Muscle layer of colon (tissue), 2 donors: ENCODE results near the gene PRDM11.

Experiments
- H3K27ac ChIP-seq: one replicate; pipeline ENCODE4 v1.7.0; 2013; ENCODE audit warnings: low read depth, mild to moderate bottlenecking, low read length, moderate library complexity
- H3K27me3 ChIP-seq, 2 donors: one replicate each; pipeline ENCODE4 v1.7.0; 2013; ENCODE audit warnings: low read length in 2 of 2, mild to moderate bottlenecking in 2 of 2; ENCODE audit not compliant: insufficient read depth in 2 of 2, control insufficient read depth in 1 of 2
- H3K36me3 ChIP-seq: one replicate; pipeline ENCODE4 v1.7.0; 2013; ENCODE audit warnings: mild to moderate bottlenecking, low read length; ENCODE audit not compliant: insufficient read depth
- H3K4me1 ChIP-seq: one replicate; pipeline ENCODE4 v1.7.0; 2013; ENCODE audit warnings: mild to moderate bottlenecking, low read length; ENCODE audit not compliant: insufficient read depth
- H3K4me3 ChIP-seq, 2 donors: one replicate each; pipeline ENCODE4 v1.7.0; 2013; ENCODE audit warnings: low read length in 2 of 2, low read depth in 1 of 2, mild to moderate bottlenecking in 1 of 2, moderate library complexity in 1 of 2
- H3K9ac ChIP-seq: one replicate; pipeline ENCODE4 v1.7.0; 2013; ENCODE audit warnings: low read length
- H3K9me3 ChIP-seq: one replicate; pipeline ENCODE4 v1.7.0; 2013; ENCODE audit warnings: mild to moderate bottlenecking, low read length
- donor health status: abdominal sarcoma.
- donor health status: Adenocarcinoma of cecum.

Gene PRDM11

DNA sequence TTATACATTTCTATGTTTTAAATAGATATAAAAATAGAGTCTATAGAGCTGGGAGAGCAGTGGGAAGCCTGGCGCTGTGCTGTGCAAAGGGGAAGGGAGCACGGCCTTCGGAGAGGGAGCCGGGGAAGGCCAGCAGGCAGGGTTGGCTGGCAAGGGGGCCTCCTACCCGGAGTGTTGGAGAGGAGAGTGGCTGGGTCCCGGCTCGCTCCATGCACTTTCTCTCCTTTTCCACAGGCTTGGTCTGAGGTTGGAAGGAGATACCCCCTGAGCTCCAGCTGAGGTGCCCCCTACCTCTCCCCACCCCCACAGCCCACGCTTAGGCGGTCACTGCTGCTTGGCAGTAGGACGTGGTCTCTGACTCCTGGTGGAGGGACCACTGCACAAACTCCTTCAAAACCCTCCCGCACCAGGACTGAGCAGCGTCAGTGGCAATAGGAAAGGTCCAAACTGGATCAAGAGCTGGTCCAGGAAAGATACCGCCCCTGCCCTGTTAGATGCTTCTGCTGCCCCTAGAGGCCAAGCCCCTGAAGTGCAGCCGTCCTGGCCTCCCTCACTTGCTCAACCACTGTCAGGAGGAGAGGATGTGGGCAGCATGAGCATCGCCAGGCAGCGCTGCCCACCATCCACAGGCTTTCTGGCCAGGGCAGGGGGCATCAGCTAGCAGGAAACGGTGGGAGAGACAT lies 86.8 kb downstream of the PRDM11 start:
- Histone ChIP-seq H3K9me3 (no peaks in the 10 kb centered on the region), H3K27me3 (peaks cover 0 to 6% of the 10 kb centered on the region in 2 donors), H3K27ac (no peak overlapping the region), H3K4me1 (no peaks in the 10 kb centered on the region), H3K4me3 (no peak overlapping the region), H3K9ac (no peak overlapping the region), H3K36me3 (no peaks in the 10 kb centered on the region)

DNA sequence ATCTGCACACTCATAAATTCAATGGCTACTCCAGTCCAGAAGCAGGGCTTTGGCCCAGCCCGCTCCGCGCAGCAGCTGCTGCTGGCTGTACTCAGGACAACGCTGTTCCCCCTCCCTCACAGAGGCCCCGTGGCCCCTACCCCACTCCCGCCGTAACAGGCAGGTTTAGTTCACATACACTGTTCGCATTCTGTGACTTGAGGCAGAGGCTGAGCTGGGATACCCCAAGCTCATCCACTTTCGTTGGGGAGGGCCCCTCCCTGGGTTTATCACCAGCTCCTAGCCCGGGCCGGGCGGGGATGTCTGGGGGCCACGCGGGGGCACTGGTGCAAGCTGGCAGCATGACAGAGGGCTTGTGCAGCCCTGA lies 87.3 kb downstream of the PRDM11 start:
- Histone ChIP-seq H3K9me3 (no peaks in the 10 kb centered on the region), H3K27me3 (peaks cover 0 to 6% of the 10 kb centered on the region in 2 donors), H3K4me1 (no peaks in the 10 kb centered on the region), H3K27ac (no peak overlapping the region), H3K4me3 (no peak overlapping the region), H3K9ac (no peak overlapping the region), H3K36me3 (no peaks in the 10 kb centered on the region)

DNA sequence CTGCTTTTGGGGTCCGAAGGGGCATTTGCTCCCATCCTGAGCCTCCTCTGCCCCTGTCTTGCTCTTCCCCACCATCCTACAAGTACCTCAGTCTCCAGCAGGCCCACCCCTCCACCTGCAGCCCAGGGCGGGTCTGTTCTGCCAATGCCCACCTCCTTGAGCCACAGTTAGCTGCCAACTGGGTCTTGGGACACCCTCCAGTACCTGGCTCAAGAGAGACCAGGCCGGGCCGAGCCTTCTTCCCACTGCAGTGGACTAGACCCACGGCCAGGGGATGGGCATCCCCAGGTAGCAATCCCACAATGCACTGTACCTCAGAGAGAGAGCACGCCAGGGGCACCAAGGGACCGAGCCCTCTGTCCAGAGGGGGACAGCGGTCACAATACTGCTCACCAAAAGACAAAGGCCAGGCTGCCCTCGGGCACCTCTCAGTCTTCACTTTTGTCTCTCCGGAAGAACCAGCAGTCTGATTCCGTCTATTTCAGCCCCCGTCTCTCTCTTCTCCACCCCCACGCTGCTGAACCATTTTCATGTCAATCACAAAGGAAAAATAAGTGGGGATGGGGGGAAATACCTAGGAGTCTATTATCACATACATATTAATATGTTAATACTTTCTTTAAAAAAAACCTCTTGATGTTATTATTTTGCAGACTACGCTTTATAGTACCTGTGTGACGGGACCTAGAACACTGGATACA lies 88.0 kb downstream of the PRDM11 start:
- Histone ChIP-seq H3K9me3 (no peaks in the 10 kb centered on the region), H3K27ac (no peak overlapping the region), H3K4me3 (no peak overlapping the region), H3K4me1 (no peaks in the 10 kb centered on the region), H3K9ac (no peak overlapping the region), H3K27me3 (peaks cover 0 to 6% of the 10 kb centered on the region in 2 donors), H3K36me3 (no peaks in the 10 kb centered on the region)

DNA sequence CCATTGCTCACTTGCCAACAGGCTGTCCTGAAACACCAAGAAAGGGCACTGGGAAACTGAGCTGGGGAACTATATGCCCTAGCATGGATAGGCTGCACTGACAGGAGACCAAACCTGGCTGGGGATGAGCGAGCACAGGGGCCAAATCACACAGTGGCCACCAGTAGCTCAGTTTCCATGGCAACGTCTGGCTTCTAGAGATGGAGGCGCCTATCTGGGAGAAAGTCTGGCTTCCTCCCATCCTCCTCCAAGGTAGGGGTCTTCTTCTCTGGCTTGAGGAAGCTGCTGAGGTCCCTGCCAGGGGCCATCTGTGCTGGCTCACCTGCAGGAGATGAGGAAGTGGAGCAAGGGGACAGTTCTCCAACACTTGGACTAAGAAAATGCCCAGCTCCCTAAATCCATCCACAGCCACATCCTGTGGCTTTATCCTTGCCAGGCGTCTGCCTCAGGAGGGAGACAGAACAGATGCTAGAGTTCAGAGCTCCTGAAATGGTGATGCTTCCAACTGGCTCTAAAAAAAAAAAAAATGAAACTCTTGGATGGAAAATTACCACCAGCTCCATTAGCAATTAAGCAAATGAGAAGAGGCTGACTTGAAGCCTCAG lies 91.4 kb downstream of the PRDM11 start:
- H3K4me1 ChIP-seq: no peaks in the 10 kb centered on the region
- no peaks in the 10 kb centered on the region for H3K9me3 ChIP-seq
- no peak overlapping the region for H3K9ac ChIP-seq
- no peak overlapping the region for H3K4me3 ChIP-seq
- H3K27me3 ChIP-seq: peaks cover 0 to 6% of the 10 kb centered on the region in 2 donors
- H3K27ac ChIP-seq: no peak overlapping the region
- no peaks in the 10 kb centered on the region for H3K36me3 ChIP-seq

DNA sequence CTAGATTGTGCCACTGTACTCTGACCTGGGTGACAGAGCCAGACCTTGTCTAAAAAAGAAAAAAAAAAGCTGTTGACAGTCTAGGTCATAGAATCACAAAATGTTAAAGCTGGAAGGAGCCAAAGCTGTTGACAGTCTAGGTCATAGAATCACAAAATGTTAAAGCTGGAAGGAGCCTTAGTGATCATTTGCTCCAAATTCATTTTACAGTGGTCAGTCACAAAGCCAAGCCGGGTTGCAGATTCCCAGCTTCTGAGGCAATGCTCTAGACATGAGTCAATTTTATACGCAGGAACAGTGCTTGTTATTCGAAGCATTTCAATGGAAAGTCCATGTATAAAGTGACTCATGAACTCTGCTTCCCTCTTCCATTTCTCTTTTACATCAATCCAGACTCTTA lies 92.3 kb downstream of the PRDM11 start:
- no peaks in the 10 kb centered on the region for H3K9me3 ChIP-seq
- no peak overlapping the region for H3K4me3 ChIP-seq
- no peaks in the 10 kb centered on the region for H3K36me3 ChIP-seq
- H3K27me3 ChIP-seq: peaks cover 0 to 6% of the 10 kb centered on the region in 2 donors
- no peak overlapping the region for H3K9ac ChIP-seq
- H3K27ac ChIP-seq: no peak overlapping the region
- H3K4me1 ChIP-seq: no peaks in the 10 kb centered on the region

DNA sequence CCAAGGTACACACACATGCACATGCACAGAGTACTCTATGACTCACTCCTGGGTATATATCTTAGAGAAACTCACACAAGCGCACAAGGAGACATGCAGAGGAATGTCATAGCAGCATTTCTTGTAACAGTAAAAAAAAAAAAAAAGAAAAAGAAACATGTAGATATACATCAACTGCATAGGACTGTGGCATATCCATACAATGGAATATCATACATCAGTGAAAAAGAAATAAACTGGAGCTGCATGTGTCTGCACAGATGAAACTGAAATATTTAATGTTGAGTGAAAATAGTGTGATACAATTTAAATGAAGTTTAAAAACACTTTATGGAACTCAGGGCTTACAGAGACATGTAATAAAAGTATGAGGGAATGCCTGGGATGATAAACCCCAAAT lies 93.3 kb downstream of the PRDM11 start:
- no peaks in the 10 kb centered on the region for H3K9me3 ChIP-seq
- no peak overlapping the region for H3K4me3 ChIP-seq
- H3K9ac ChIP-seq: no peak overlapping the region
- no peaks in the 10 kb centered on the region for H3K4me1 ChIP-seq
- no peak overlapping the region for H3K27ac ChIP-seq
- peaks cover 0 to 6% of the 10 kb centered on the region in 2 donors for H3K27me3 ChIP-seq
- H3K36me3 ChIP-seq: no peaks in the 10 kb centered on the region

DNA sequence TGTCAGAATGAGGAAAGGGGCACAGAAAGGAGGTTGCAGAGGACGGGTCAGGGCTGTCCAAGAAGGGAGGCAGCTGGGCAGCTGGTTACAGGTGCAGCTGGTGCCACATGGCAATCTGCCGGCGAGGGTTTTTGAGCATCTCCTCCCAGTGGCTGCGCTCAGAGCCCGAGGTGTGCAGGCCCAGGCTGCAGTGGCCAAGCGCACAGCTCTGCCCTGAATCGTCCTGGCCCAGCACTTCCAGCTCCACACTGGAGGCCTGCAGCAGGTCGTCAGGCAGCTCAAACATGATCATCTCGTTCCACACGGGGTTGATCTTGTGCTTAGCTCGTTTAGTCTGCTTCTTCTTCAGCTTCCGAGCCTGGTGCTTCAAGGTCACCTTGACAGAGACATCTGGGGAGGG lies 97.5 kb downstream of the PRDM11 start:
- Histone ChIP-seq H3K9ac (no peak overlapping the region), H3K27me3 (no peaks in the 10 kb centered on the region), H3K36me3 (no peaks in the 10 kb centered on the region), H3K4me3 (no peak overlapping the region), H3K4me1 (no peaks in the 10 kb centered on the region), H3K9me3 (no peaks in the 10 kb centered on the region), H3K27ac (no peak overlapping the region)

DNA sequence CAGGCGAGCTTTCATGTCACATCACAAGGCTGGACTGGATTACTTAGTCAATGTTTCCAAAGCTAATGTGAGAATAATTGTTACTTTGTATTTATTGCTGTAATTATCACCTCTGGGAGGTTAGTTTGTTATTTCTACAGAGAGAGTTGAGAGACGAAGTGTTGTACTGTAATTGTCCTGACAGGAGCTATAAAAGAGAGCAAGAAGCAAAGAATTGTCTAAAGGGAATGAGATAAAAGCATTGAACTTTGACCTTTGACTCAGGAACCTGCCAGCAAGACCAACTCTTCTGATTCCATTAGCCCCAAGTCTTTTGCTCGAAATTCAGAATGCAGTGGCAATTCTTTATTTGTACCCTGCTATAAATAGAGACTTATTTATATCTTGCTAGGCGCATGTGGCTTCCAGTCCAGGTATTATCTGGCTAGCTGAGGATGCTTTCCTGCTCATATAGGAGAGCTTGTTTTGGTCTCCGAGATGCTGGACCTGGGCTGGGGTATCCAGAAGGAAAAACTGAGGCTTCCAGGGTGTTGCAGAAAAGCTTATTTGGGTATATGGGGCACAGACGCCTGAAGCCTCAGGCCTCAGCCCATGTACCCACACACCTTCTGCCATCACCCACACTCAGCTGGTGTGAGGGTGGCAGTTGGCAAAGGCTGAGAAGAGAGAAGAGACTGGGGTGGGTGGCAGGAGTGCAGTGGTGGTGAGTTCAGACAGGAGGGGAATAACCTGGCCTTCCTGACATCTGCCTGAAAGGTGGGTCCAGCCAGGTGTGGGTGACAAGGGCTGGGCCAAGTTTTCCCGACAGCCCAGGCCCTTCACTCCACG lies 99.0 kb downstream of the PRDM11 start:
- Histone ChIP-seq H3K36me3 (no peaks in the 10 kb centered on the region), H3K9ac (no peak overlapping the region), H3K27ac (no peak overlapping the region), H3K4me3 (no peak overlapping the region), H3K4me1 (no peaks in the 10 kb centered on the region), H3K27me3 (no peaks in the 10 kb centered on the region), H3K9me3 (no peaks in the 10 kb centered on the region)

DNA sequence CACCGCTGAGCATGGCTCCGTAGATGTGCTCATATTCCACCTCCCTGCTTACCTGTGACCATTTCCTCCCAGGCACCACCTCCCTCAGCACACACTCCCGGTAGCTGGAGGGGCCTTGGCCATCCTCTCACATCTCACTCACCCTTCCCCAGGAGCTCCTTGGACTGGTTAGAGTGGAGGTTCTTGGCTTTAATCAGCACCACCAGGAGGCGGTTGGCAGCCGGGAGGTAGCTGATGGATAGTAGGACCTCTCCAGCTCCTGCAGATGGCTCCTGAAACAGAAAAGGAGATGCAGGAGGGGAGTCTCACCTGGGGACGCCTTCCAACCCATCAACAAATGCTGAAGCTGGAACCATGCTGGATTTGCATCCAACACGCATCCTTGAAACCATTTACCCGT lies 99.8 kb downstream of the PRDM11 start:
- no peak overlapping the region for H3K27ac ChIP-seq
- H3K27me3 ChIP-seq: no peaks in the 10 kb centered on the region
- no peaks in the 10 kb centered on the region for H3K4me1 ChIP-seq
- H3K9ac ChIP-seq: no peak overlapping the region
- H3K9me3 ChIP-seq: no peaks in the 10 kb centered on the region
- no peaks in the 10 kb centered on the region for H3K36me3 ChIP-seq
- no peak overlapping the region for H3K4me3 ChIP-seq

DNA sequence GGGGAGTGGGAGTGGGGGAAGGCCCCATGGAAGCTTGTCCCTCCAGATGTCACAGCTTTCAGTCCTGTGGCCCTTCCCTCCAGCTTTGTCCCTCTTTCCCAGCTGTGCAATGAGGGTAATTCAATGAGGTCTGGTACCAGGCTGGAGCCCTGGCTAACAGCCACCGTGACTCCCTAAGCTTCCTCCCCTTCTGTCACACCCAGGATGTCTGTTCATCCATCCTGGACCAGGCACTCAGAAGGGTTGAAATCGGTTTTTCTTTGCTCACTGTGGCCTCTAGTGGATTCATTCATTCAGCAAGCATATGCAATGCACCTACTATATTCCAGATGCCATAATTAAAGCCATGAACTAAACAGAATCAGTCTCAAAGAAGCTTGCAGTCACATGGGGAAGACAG lies 101.0 kb downstream of the PRDM11 start:
- H3K9ac ChIP-seq: no peak overlapping the region
- H3K36me3 ChIP-seq: no peaks in the 10 kb centered on the region
- H3K27me3 ChIP-seq: no peaks in the 10 kb centered on the region
- H3K27ac ChIP-seq: no peak overlapping the region
- H3K4me1 ChIP-seq: no peaks in the 10 kb centered on the region
- H3K4me3 ChIP-seq: no peak overlapping the region
- H3K9me3 ChIP-seq: no peaks in the 10 kb centered on the region

DNA sequence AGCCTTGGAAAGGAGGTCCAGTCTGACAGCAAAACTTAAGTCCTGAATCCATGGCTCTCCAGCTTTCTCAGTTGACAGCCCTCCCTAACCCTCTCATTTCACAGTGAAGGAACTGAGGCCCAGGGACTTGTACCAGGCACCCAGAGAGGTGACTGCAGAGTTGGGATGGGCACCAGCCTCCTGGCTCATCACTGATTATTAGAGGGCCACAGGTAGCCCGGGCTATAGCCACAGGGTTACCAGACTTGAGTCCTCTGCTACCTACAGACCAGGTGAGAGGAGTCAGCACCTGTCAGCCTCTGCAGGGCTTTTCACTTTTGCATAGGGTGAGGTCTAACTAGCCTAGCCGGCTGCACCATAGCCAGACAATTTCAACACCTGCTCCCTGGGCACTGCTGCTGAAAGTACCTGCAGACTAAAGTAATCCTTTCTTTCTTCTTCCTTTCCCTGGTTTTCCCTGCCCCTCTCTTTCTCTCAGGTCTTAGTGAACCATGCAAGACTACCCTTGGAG lies 102.1 kb downstream of the PRDM11 start:
- H3K4me1 ChIP-seq: no peaks in the 10 kb centered on the region
- H3K27me3 ChIP-seq: no peaks in the 10 kb centered on the region
- H3K4me3 ChIP-seq: no peak overlapping the region
- no peaks in the 10 kb centered on the region for H3K9me3 ChIP-seq
- no peak overlapping the region for H3K9ac ChIP-seq
- H3K27ac ChIP-seq: no peak overlapping the region
- no peaks in the 10 kb centered on the region for H3K36me3 ChIP-seq
